8988T (cell line): Measurements from ENCODE around the gene PSMA7.
A peak's percentile ranks its signal among the peaks of the same experiment; 100 is the strongest.

Source experiments
- DNase-seq: peaks from one replicate; pipeline ENCODE4 v3.0.0; 2011

Gene PSMA7

GRCh38 chr20:62171245-62171644, 28.1 kb upstream of the PSMA7 start:
- no peak for DNase-seq

DNA sequence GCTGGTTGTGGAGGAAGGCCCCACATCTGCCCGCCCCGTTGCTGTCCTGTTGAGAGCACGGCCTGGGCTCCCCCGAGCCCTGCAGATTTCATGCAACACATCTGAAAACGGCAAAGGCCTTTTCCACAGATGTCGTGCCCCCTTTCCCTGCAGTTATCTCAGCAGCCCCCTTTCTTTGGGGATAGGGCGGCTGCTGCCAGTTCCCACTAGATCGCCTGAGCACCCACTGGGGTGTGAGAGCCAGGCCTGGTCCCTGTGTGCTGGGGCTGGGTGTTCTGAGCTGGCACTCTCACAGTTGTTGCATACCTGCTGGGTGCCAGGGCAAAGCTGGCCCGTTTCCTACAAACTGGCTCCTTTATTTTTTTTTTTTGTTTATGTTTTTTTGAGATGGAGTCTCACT, 27.3 kb upstream of the PSMA7 start:
- no peak for DNase-seq

- no peak for DNase-seq
Measured at GRCh38 chr20:62168890-62169435, 25.8 kb upstream of the PSMA7 start.

DNA sequence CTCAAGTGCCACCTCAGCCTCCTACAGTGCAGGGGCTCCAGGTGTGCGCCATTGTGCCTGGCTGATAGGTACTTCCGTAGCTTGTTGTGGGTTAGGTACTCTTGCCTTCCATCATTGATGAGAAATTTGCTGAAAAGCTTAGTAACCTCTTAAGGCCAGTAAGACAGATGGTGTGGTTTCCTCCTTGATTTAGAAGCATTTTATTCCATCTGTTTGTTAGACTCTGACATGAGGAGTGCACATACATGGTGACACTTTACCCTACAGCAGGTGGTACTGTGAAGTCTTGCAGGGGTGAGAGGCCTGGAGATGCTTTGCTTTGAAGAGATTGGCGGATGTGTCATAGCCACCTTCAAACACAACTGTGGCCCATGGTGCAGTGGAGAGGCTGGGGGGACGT, 24.9 kb upstream of the PSMA7 start:
- DNase-seq = no peak

DNA sequence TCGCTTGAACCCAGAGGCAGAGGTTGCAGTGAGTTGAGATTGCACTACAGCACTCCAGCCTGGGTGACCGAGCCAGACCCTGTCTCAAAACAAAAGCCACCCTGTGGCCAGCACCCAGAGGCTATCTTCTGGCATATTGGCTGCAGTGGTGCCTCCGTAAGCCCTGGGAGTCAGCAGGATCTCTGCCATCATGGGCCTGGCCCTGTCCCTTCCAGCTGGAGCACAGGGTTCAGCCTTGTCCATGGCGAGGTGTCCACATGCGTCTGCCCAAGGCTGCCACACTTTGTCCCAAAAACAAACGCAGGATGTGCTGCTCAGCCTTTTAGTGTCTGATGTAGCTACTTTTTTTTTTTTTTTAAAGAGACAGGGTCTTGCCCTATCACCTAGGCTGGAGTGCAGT, 24.3 kb upstream of the PSMA7 start:
- no peak for DNase-seq

- DNase-seq = no peak
Measured at GRCh38 chr20:62165762-62166399, 22.7 kb upstream of the PSMA7 start.

DNA sequence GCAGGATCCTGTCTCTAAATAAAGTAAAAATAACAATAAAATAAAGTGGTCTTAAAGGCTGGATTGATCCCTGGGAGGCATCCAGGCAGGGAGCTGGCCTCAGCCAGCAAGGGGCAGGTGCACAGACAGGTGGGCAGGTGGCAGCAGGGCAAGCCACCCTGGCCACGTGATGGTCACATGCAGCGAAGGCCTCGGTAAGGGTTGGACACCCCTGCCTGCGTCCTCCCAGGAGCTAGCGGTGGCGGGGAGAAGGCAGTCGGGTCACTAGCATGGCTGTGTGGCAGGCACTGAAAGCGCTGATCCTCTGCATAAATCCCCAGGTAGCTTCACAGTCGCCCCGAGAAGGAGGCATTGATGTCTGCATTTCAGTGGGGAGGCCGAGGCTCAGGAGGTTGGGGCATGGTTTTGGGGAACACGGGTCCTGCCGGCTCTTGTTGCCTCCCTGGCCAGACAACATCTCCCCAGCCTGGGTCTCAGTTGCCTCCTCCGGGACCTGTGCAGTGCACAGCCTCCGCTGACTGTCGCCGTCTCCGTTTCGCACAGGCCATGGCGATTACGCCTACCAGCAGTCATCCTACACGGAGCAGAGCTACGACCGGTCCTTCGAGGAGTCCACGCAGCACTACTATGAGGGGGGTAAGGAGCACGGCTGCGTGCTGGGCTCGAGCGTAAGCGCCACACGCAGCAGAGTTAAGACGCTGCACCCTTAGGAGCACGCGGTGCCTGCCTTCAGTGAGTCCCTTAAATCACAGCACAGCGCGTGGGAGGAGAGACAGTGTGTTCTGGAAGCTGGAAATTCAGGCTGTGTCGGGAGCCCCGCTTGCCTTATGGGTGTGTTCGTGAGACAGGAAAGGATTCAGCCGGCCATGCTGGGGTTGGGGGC, 21.9 kb upstream of the PSMA7 start:
- no peak for DNase-seq

GRCh38 chr20:62163986-62164762, 21.0 kb upstream of the PSMA7 start:
- no peak for DNase-seq

- DNase-seq = no peak
Measured at GRCh38 chr20:62163485-62163865, 20.3 kb upstream of the PSMA7 start.

DNA sequence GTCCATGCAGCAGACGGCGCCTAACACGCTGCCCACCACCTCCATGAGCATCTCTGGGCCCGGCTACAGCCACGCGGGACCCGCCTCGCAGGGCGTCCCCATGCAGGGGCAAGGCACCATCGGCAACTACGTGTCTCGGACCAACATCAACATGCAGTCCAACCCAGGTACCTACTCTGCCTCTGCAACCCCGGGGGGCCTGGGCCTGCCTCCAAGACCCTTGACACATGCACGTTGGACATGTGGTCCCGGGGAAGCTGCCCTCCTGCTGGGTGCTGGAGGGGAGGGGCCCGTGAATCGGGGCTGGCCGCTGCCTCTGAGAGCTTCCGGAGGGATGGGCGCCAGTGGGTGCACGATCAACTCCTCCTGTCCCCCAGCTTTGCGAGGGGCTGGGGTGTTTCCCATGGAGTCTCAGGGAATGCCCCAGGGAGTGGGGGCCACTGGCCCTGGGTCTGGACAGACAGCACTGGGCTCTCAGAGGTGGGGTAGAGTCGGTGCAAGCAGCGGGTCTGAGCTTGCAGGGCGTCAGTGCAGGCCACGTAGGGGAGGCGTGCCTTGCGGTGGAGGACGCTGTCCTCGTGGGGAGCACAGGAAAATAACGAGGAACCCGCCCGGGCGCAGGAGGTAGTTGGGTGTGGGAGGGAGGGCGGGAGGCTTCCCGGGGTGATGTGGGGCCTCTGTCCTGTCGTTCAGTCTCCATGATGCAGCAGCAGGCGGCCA, 19.7 kb upstream of the PSMA7 start:
- no peak for DNase-seq

GRCh38 chr20:62161347-62161746, 18.2 kb upstream of the PSMA7 start:
- DNase-seq = no peak

DNA sequence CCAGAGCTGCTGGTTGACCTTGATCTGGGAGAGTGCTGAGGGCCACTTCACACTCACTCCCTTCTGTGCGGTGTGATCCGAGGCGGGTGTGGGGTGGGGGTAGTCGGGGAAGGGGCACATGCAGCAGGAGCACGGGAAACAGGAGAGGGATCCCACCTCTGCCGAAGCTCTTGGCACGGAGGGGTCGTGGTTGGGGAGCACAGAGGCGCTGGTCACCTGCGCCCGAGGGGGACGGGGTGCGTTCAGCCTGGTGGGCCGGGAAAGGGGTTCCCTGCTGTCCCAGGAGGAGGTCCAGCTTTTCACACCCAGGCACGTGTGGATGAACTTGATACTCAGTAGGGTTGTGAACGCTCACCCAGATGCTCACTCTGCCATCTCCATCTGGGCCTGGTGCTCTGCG, 17.7 kb upstream of the PSMA7 start:
- DNase-seq = no peak

DNA sequence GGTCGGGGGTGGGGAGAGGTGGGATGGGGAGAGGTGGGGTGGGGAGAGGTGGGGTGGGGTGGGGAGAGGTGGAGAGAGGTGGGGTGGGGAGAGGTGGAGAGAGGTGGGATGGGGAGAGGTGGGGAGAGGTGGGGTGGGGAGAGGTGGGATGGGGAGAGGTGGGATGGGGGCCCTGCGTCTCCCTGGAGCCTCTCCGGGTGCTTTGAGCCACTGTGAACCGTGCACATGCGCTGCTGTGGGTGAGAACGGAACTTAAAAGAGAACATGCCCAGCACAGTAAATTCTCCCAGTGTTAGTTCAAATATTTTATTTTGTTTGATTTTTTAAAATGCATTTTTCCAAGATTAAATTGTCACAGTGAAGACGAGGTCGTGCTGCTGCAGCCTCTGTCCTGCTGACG, 17.1 kb upstream of the PSMA7 start:
- DNase-seq = no peak

DNA sequence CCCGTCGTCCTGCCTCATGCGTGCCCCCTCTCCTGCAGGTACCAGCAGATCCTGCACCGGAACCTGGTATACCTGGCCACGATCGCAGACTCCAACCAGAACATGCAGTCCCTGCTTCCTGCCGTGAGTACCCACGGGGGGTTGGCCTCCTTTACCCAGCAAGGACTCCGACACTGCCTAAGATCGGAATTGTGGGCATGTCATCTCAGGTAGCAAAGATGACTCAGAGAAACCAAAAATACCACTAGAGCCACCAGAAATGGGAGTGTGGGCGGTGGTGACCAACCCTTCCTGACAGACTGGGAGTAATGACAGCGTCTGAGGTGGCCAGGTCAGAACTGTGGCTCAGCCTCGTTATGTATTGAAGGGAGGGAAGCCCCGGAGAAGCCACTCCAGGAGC, 16.6 kb upstream of the PSMA7 start:
- peak; percentile 73 for DNase-seq

GRCh38 chr20:62159052-62159451, 15.9 kb upstream of the PSMA7 start:
- no peak for DNase-seq

DNA sequence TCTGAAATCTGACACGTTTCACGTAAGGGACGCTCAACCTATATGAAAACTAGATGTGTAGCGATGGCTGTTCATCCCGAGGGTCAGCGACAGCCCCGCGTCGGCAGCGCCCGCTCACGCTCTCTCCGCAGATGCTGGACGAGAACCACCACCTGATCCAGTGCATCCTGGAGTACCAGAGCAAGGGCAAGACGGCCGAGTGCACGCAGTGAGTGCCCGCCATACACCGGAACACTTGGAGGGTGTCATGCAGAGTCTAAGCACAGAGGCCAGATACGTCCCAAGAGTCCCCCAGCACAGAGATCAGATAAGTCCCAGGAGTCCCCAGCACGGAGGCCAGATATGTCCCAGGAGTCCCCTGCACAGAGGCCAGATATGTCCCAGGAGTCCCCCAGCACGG, 15.3 kb upstream of the PSMA7 start:
- no peak for DNase-seq

DNA sequence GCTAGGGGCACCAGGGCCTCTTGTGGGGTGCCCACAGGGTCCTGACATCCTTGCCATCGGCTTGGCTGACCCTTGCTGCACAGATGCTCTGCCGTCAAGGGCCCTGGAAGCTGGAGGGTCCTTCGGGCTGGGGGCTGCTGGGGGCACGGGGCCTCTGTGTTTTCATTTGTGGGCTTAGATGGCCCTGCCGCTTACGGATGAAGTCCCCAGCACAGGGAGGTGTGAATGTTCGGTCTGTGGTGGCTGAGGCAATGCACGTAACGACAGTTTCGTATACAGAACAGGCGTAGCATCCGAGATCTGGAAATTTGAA, 14.8 kb upstream of the PSMA7 start:
- DNase-seq = no peak

- no peak for DNase-seq
Measured at GRCh38 chr20:62157387-62158087, 14.3 kb upstream of the PSMA7 start.

GRCh38 chr20:62156592-62157386, 13.6 kb upstream of the PSMA7 start:
- DNase-seq = peak; percentile 99

- DNase-seq = no peak
Measured at GRCh38 chr20:62156254-62156556, 13.0 kb upstream of the PSMA7 start.

DNA sequence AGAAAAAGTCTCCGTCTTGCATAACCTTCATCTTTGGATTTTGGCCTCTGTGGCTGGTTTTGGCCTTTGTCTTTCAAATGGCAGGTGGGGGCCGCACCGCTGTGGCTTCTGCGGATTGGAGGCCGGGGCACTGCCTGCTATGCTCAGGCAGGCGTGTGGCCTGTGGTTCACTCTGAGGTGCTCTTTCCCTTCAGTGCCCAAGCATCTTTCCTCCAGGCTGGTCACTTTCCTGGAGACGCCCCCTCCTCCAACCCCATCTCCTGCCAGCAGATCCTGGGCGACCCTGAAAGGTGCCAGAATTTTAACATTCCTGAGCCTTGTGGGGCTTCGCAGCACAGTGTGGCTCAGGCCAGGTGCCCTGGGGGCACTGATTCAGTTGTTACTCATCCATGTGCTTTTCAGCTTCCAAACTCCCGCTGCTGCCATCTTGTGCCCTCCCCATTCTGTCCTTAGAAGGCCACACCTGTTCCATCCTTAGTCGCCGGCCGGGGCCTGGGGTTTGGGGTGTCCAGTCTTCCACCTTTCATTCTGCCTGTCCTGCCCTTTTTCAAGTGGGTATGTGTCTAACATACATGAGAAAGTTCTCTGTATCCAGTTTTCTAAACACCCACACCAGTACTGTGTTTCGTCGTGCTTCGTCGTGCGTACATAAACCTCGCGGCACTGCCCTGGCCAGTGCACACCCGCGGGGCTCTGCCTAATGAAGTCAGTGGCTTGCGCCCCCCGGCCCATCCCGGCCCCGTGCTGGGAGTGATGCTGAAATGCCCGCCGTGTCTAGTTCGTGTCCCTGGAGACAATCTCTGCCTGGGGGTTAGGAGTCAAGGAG, 12.4 kb upstream of the PSMA7 start:
- no peak for DNase-seq
